MM.1S (cell line): ENCODE results near the gene GJA4.

Source experiments
- EZH2 ChIP-seq: fragments of 300-600 bp; sonication (generic); optimal IDR thresholded peaks from 2 replicates; pipeline ENCODE3; 2017; ENCODE audit warnings: low read depth, mild to moderate bottlenecking, antibody characterized with exemption, low read length, mixed read lengths
- EZH2phosphoT487 ChIP-seq: fragments of 300-600 bp; sonication (generic); IDR thresholded peaks from 2 replicates; pipeline ENCODE4 v1.6.1; 2018; ENCODE audit warnings: antibody characterized with exemption, low read length
- TF ChIP-seq, protein P1 (sequence below): fragments of 300-600 bp; sonication (generic); IDR thresholded peaks from 2 replicates; pipeline ENCODE4 v1.5.1; 2016; ENCODE audit warnings: antibody characterized with exemption, low read length, mixed read lengths

GRCh38 chr1:34816332-34816731, 23.5 kb downstream of the GJA4 start:
- TF ChIP-seq, protein P1, sequence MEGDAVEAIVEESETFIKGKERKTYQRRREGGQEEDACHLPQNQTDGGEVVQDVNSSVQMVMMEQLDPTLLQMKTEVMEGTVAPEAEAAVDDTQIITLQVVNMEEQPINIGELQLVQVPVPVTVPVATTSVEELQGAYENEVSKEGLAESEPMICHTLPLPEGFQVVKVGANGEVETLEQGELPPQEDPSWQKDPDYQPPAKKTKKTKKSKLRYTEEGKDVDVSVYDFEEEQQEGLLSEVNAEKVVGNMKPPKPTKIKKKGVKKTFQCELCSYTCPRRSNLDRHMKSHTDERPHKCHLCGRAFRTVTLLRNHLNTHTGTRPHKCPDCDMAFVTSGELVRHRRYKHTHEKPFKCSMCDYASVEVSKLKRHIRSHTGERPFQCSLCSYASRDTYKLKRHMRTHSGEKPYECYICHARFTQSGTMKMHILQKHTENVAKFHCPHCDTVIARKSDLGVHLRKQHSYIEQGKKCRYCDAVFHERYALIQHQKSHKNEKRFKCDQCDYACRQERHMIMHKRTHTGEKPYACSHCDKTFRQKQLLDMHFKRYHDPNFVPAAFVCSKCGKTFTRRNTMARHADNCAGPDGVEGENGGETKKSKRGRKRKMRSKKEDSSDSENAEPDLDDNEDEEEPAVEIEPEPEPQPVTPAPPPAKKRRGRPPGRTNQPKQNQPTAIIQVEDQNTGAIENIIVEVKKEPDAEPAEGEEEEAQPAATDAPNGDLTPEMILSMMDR = no peak
- TF ChIP-seq EZH2 = no peak
- TF ChIP-seq EZH2phosphoT487 = no peak
